GM21786 (cell line): ENCODE results near the gene OR5I1.
"Not testable (repeated sequence)": the region's sequence is repeated elsewhere in the genome, so short reads cannot be mapped to it uniquely, and the experiment has no call there.

Experiments used
- ATAC-seq: cut with Tn5 transposase; IDR thresholded peaks from one replicate; pipeline ENCODE4 v1.9.1; 2021; ENCODE audit not compliant: unreplicated experiment

Gene OR5I1

GRCh38 chr11:55936300-55936699, at the start of gene OR5I1:
Gene OR5I1, minus strand, starts transcription at chr11:55936400. Its CDS starts 0 bp downstream, at chr11:55936400.
- ATAC-seq, result no peak

DNA sequence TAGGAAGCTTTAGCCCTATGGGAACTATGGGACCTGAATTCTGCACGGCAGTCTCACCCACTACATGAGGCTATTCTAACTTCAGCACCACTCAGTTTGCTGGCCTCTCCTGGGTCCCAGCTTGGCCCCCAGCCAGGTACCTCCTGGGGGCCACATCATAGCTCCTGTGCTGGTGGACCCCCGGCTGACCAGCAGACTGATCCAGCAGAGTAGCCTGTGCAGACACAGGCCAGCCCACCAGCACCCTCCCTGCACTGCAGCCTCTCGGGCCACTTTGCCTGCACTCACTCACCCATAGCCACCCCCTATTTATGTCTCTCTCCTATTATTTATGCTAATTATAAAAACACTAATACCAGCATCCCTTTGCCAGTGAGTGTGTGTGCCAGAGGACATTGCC, 34.7 kb upstream of the OR5I1 start:
- ATAC-seq, result no peak

GRCh38 chr11:55969845-55970244, 33.6 kb upstream of the OR5I1 start, which contains the start of gene OR10AG1:
Gene OR10AG1, minus strand, starts transcription at chr11:55969945. Its CDS starts 38 bp downstream, at chr11:55969907.
- no peak for ATAC-seq

DNA sequence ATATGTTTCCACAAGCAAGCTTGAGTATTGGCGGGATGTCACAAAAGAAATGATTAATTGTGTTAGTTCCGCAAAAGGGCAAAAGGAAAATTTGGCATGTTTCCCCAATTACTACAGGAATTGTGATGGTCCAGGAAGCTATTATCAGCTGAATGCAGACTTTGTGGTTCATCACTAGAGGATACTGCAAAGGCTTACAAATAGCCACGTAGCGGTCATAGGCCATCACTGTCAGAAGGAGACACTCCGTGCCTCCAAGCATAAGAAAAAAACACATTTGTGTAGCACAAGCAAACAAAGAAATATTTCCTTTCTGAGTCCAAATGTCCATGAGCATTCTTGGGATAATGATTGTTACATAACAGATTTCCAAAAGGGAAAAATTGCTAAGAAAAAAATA, 31.7 kb upstream of the OR5I1 start:
- no peak for ATAC-seq

DNA sequence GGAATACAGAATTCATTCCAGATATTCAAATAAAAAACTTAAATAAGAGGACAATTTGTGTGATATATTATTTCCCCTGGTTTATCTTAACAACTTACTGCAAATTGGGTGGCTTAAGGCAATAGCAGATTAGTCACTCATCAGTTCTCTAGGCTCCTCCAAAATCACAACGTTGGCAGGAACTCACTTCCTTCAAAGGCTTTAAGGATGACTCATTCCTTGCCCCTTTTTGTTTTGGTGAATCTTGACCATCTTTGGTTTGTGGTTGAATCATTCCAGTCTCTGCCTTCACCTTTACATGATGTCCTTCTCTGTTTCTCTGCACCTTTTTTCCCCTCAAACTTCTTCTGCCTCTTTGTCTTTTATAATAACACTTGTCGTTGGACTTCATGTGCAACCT, 30.2 kb upstream of the OR5I1 start:
- no peak for ATAC-seq

GRCh38 chr11:55956521-55956920, 20.3 kb upstream of the OR5I1 start:
- no peak for ATAC-seq

GRCh38 chr11:55949330-55949729, 13.1 kb upstream of the OR5I1 start:
- ATAC-seq, result no peak

GRCh38 chr11:55942785-55943392, 6.7 kb upstream of the OR5I1 start:
- ATAC-seq, result no peak

GRCh38 chr11:55920537-55920936, 15.7 kb downstream of the OR5I1 start:
- no peak for ATAC-seq

- ATAC-seq, result no peak
These were observed 21.7 kb downstream of the OR5I1 start, which contains the start of gene OR5W2 for GRCh38 chr11:55914482-55914881. Gene OR5W2, minus strand, starts transcription at chr11:55914582. Its CDS starts 0 bp downstream, at chr11:55914582.

GRCh38 chr11:55902308-55902707, 33.9 kb downstream of the OR5I1 start:
- no peak for ATAC-seq

DNA sequence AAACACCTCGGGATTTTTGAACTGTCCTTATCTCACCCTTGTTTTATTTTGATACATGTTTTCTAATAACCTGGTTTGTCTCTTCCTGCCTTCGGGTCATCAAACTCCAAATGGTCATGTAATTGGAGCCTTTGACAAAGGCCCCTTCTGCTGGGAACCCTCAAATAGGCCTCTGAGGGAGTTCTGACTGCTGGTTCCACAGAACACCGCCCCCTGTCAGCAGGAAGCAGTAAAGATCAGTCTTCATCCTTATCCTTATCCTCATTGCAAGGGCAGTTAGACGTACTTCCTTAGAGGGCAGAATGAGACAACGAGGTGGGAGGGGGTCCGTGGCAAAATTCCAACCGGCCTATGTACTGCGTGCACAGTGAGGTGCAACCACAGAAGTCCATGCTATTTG, 41.0 kb downstream of the OR5I1 start:
- ATAC-seq, result no peak

DNA sequence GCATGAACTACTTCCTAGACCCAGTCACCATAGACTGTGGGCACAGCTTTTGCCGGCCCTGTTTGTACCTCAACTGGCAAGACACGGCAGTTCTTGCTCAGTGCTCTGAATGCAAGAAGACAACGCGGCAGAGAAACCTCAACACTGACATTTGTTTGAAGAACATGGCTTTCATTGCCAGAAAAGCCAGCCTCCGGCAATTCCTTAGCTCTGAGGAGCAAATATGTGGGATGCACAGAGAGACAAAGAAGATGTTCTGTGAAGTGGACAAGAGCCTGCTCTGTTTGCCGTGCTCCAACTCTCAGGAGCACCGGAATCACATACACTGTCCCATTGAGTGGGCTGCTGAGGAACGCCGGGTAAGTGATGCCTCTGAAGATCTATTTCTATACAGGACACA, 50.7 kb downstream of the OR5I1 start:
- ATAC-seq, result not testable (repeated sequence)
